Upper lobe of left lung (tissue), 4 donors: Measurements from ENCODE around the gene ALLC.

ENCODE experiments used
- CTCF ChIP-seq, 6 experiments: fragments of 450-650 bp in 4 of 6; fragments of 200-600 bp in 2 of 6; sonication (generic) in 2 of 6; IDR thresholded peaks; one replicate each; pipeline ENCODE4 v1.5.1; 2016 to 2019; ENCODE audit warnings: antibody characterized with exemption in 6 of 6
- EP300 ChIP-seq, 4 donors: sonication (generic); formaldehyde crosslinking; IDR thresholded peaks; one replicate each; pipeline ENCODE4 v1.5.1; 2017; ENCODE audit warnings: antibody characterized with exemption in 4 of 4, control low read depth in 2 of 4
- POLR2A ChIP-seq, 4 donors: fragments of 450-650 bp; IDR thresholded peaks; one replicate each; pipeline ENCODE4 v1.5.1; 2016 to 2017; ENCODE audit warnings: antibody characterized with exemption in 4 of 4, mild to moderate bottlenecking in 2 of 4

DNA sequence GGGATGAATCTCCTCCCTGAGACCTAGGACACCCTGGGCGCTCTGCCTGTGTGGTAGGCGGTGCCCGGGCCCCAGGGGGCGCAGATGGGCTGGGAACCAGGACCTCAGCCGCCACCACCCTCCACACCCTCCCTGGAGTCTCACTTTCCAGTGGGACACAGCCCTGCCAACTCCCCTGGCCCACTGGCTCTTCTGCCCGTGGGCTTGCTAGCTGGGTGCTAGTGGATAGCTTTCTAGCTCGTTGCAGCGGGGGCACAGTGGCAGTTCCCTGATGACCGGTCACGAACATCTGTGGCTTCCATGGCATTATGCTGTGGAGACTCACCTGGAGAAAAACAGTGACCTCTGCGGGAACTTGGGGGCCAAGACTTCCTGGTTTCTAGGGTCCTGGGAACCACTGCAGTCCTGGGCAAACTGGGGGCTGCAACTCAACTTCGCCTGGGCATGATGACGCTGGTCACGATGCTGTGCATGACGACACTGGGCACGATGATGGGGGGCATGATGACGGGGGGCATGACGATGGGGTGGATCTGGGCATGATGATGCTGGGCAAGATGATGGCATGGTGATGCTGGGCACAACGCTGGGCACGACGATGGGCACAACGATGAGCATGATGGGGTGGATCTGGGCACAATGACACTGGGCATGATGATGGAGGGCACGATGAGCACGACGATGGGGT lies 31.0 kb upstream of the ALLC start:
- TF ChIP-seq CTCF (IDR thresholded peaks at IDR 0.05) (peak in 4 of 6 experiments; percentile 16 to 29 (median 22)), POLR2A (IDR thresholded peaks at IDR 0.05) (no peak), EP300 (IDR thresholded peaks at IDR 0.05) (no peak)
